NT2/D1 (cell line): ENCODE measurements around the gene TMEM184A.

Experiments used
- DNase-seq: peaks from one replicate; pipeline ENCODE4 v3.0.0-alpha.2; 2011; ENCODE audit warnings: low read depth, low spot score
- H3K27me3 ChIP-seq: 2 replicates; pipeline ENCODE4 v1.6.0; 2011; ENCODE audit warnings: mild to moderate bottlenecking; ENCODE audit not compliant: insufficient read length, insufficient read depth
- H3K36me3 ChIP-seq: 2 replicates; pipeline ENCODE4 v1.6.1; 2011; ENCODE audit warnings: mild to moderate bottlenecking, low read length, mixed read lengths; ENCODE audit not compliant: insufficient read depth, insufficient read length
- H3K4me1 ChIP-seq: 2 replicates; pipeline ENCODE4 v1.5.1; 2011; ENCODE audit not compliant: insufficient read depth, insufficient read length
- H3K4me3 ChIP-seq: 2 replicates; pipeline ENCODE4 v1.5.1; 2011; ENCODE audit warnings: low read depth; ENCODE audit not compliant: insufficient read length
- H3K9ac ChIP-seq: 2 replicates; pipeline ENCODE4 v1.6.0; 2011; ENCODE audit warnings: low read depth; ENCODE audit not compliant: insufficient read length
- H3K9me3 ChIP-seq: 2 replicates; pipeline ENCODE4 v1.5.1; 2011; ENCODE audit warnings: mild to moderate bottlenecking, low read length; ENCODE audit not compliant: insufficient read depth
- SUZ12 ChIP-seq: IDR thresholded peaks from 2 replicates; pipeline ENCODE4 v1.6.1; 2011; ENCODE audit not compliant: insufficient read length, insufficient read depth; ENCODE audit errors: extremely low read depth
- YY1 ChIP-seq: IDR thresholded peaks from 2 replicates; pipeline ENCODE4 v1.6.1; 2011; ENCODE audit not compliant: insufficient read length, insufficient read depth
- ZNF274 ChIP-seq: IDR thresholded peaks from 2 replicates; pipeline ENCODE4 v1.6.1; 2011; ENCODE audit warnings: mild to moderate bottlenecking, low read depth, low read length

The TMEM184A gene

DNA sequence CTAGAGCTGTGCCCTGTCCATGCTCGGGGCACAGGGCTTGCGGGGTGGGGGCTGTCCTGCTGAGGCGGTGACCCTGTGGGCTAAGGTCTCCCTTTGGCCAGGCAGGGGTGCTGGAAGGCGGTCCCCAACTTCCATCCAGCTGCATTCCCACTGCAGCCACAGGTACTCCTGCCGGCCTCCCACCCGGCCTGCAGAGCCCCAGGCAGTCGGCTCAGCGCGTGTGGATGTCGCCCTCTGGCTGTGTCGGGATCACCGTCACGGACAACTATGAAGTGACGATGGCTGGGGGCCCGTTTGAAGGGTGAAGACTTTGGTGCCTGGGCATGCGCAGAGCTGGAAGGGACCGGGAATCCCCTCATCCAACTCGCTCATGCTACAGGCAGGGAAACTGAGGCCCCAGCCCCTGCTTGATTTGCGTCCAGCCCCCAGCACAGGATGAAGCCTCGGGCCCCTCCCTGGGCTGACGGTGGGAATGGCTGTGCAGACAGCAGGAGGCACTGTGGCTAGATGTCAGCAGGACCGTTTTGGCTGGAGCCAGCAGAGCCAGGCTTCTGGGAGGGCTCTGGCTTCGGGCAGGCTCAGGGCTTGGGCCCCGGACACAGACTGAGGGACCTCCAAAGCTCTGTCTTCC, 2.3 kb upstream of the TMEM184A start:
- TF ChIP-seq ZNF274 (no peak), YY1 (no peak), SUZ12 (no peak)
- no peak for DNase-seq
- Histone ChIP-seq H3K4me1 (peaks cover 50% of the 10 kb centered on the region), H3K4me3 (no peak overlapping the region), H3K36me3 (no peaks in the 10 kb centered on the region), H3K9ac (peak overlapping the region; percentile 57), H3K27me3 (no peaks in the 10 kb centered on the region), H3K9me3 (no peaks in the 10 kb centered on the region)

DNA sequence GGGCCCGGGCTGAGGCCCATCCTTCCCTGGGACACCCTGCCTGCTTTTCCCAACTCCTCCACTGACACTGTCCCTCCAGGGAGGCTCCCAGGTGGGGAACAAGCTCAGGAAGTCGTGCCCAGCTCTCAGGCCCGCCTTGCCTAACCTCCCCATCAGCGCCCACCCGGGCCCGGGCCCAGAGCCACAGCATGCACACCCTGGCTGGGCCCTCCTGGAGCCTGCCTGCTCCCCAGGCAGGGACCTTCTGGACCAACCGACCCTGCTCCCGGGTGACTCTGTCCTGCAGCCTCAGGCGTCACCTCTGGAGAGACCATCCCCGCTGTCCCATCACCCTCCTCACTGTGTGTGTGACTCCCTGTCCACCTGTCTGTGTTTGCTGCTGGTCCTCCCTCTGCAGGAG, 1.8 kb upstream of the TMEM184A start:
- H3K9ac ChIP-seq, result peak overlapping the region; percentile 57
- TF ChIP-seq SUZ12 (no peak), ZNF274 (no peak), YY1 (no peak)
- peaks cover 49% of the 10 kb centered on the region for H3K4me1 ChIP-seq
- no peaks in the 10 kb centered on the region for H3K9me3 ChIP-seq
- H3K36me3 ChIP-seq, result no peaks in the 10 kb centered on the region
- H3K27me3 ChIP-seq, result no peaks in the 10 kb centered on the region
- DNase-seq, result no peak
- H3K4me3 ChIP-seq, result no peak overlapping the region

DNA sequence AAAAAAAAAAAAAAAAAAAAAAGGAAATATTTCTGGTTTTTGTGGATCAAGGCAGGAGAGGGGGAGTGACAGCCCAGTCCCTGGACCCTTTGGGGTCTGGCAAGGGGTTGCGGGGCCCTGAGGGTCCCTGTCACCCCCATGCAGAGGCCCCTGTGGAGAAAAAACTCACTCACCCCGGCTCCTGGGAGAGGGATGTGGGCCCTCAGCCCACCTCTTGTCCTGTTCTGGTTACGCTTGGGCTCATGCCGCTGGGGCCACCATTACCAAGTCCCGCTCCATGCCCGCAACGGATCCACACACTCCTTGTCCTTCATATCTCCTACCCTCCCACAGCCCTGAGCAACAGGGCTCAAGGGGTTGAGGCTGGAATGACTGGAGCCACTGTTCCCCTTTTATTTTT, 1.0 kb upstream of the TMEM184A start:
- DNase-seq, result no peak
- Histone ChIP-seq H3K9ac (no peak overlapping the region), H3K36me3 (no peaks in the 10 kb centered on the region), H3K4me3 (no peak overlapping the region), H3K27me3 (no peaks in the 10 kb centered on the region), H3K9me3 (no peaks in the 10 kb centered on the region), H3K4me1 (peaks cover 44% of the 10 kb centered on the region)
- no peak for TF ChIP-seq ZNF274
- TF ChIP-seq SUZ12, result no peak
- TF ChIP-seq YY1, result no peak

DNA sequence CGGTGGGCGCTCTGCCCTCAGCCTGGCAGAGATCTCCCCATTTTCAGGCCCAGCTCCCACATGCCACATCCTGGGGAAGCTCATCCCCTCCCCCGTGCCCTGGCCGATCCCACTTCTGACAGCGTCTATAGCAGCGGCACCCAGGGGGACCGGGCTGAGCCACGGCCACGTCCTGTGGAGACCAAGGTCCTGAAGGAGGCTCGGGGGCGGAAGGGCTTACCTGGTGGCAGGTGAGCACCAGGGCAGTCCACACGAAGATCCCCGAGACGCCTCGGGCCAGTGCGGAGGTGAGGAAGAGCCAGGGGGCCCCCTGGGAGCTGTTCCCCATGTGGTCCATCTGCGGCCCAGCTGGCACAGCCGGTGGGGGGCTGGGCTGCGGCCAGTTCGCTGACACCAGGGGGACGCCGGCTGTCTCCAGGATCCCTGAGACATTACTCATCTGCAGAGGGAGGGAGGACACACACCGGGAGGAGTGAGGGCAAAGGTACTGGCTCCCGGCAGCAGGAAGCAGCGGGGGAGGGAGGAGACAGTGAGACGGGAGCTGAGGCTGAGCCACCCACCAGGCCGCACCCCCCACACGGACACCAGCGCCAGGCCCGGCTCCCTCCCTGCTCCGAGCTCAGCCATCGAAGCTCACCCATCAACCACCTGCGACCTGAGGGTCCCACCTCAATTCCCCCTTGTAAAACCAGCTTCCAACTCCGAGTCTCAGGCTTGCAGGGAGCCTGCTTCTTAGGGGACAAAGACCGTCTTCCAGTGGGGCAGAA, 776 bp downstream of the TMEM184A start:
- Histone ChIP-seq H3K4me1 (peaks cover 47% of the 10 kb centered on the region), H3K36me3 (no peaks in the 10 kb centered on the region), H3K4me3 (peak overlapping the region; percentile 27), H3K9me3 (no peaks in the 10 kb centered on the region), H3K9ac (peak overlapping the region; percentile 38), H3K27me3 (no peaks in the 10 kb centered on the region)
- no peak for TF ChIP-seq YY1
- no peak for TF ChIP-seq ZNF274
- no peak for TF ChIP-seq SUZ12
- peak; percentile 73 for DNase-seq

DNA sequence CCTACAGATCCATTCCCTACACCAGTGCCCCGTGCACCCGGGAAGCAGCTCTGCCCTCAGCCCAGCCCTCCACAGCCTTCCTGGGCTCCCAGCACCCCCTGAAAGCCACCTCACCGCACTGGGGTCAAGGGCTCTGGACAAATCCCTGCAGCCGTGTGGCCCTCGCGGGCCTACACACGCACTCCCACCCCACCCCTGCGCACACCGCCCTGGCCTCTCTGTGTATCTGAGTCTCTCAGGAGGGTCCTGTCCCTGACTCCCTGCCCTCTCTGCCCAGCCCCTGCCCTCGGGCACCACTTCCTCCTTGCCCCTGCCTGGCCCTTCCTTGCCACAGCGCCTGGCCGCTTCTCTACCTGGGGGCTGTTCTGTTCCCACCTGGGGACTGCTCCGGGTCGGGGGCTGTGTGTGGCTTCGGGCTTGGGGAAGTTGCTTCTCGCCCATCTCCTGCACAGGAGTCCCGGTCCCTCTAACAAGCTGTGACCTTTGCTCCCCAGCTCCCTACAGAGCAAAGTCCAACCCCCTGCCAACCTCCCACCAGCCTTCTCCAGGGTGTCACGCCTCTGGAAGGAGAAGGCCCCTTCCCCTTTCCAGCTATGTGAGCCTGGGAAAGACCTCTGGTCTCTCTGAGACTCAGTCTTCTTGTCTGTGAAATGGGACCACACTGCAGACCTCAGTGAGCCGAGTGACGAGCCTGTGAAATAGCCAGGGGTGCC, 1.5 kb downstream of the TMEM184A start:
- H3K9me3 ChIP-seq, result no peaks in the 10 kb centered on the region
- H3K36me3 ChIP-seq, result no peaks in the 10 kb centered on the region
- TF ChIP-seq YY1, result no peak
- TF ChIP-seq SUZ12, result no peak
- no peak for TF ChIP-seq ZNF274
- H3K27me3 ChIP-seq, result no peaks in the 10 kb centered on the region
- H3K9ac ChIP-seq, result no peak overlapping the region
- no peak for DNase-seq
- no peak overlapping the region for H3K4me3 ChIP-seq
- H3K4me1 ChIP-seq, result peaks cover 42% of the 10 kb centered on the region

DNA sequence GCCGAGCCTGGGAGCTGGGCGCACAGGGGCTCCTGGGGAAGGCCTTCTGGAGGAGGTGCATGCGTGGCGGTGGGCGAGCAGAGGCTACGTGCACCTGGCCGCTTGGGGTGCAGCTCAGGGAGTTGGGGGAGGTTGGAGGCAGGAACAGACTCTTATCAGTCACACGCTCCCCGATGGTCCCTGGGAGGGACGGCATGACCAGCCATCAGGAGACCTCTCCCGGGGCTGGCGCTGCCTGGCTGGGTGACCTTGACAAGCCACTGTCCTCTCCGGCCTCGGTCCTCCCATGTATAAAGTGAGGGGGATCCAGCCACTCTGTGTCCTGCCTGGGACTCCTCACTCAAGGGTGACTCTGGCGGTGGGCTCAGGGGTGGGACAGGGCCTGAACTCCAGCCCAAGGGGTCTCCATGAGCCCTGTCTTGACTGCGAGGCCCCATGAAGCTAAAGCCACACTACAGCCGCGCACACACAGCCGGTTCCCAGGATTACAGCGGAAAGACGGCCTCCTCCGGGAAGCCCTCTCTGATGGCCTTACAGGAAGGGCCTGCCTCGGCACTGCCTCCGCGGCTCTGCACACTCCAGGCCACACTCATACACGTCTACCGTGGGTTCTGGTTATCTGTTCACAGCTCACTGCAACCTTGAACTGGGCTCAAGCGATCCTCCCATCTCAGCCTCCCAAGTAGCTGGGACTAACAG, 2.3 kb downstream of the TMEM184A start:
- Histone ChIP-seq H3K9me3 (no peaks in the 10 kb centered on the region), H3K9ac (peak overlapping the region; percentile 42), H3K36me3 (peaks cover 3% of the 10 kb centered on the region), H3K4me1 (peaks cover 35% of the 10 kb centered on the region), H3K27me3 (no peaks in the 10 kb centered on the region), H3K4me3 (no peak overlapping the region)
- TF ChIP-seq ZNF274 (no peak), YY1 (no peak), SUZ12 (no peak)
- DNase-seq, result no peak

DNA sequence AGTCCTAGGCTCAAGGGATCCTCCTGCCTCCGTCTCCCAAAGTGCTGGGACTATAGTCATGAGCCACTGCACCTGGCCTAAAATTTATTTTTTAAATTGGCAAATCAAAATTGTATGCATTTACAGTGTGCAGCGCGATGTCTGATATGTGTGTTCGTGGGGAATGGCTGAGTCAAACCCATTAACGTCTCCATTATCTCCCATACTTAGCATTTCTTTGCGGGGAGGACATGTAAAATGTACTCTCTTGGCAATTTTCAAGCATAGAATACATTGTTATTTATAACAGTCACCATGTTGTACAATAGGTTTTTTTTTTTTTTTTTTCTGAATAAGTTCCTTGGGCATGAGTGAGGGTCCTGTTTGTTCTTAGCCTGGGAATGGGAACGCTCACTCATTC, 3.8 kb downstream of the TMEM184A start:
- no peak for TF ChIP-seq YY1
- no peak for TF ChIP-seq SUZ12
- TF ChIP-seq ZNF274, result no peak
- H3K27me3 ChIP-seq, result no peaks in the 10 kb centered on the region
- DNase-seq, result no peak
- peaks cover 3% of the 10 kb centered on the region for H3K36me3 ChIP-seq
- no peaks in the 10 kb centered on the region for H3K9me3 ChIP-seq
- H3K4me3 ChIP-seq, result no peak overlapping the region
- peaks cover 31% of the 10 kb centered on the region for H3K4me1 ChIP-seq
- H3K9ac ChIP-seq, result no peak overlapping the region

DNA sequence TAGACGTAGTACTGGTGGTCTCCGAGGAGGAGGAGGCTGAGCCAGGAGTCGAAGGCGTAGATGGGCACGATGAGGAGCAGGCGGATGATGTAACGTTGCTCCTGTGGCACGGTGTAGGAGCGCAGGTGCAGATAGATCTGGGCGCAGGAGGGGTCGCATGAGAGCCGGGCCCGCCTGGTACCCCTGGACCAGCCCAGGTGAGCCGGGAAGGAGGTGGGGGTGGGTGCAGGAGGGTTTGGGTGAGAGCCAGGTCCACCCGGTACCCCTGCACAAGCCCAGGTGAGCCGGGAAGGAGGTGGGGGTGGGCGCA, 5.2 kb downstream of the TMEM184A start:
- no peak for DNase-seq
- Histone ChIP-seq H3K9me3 (no peaks in the 10 kb centered on the region), H3K9ac (no peak overlapping the region), H3K27me3 (no peaks in the 10 kb centered on the region), H3K4me1 (peaks cover 26% of the 10 kb centered on the region), H3K36me3 (peaks cover 3% of the 10 kb centered on the region), H3K4me3 (no peak overlapping the region)
- TF ChIP-seq ZNF274 (no peak), SUZ12 (no peak), YY1 (no peak)
